ENCODE measurements around the gene SF3B4.

Gene SF3B4

GRCh38 chr1:149933208-149933607, 5.6 kb upstream of the SF3B4 start:
- no peak for DNase-seq (ENCODE audit: low read depth)

GRCh38 chr1:149932474-149932873, 4.9 kb upstream of the SF3B4 start:
- no peak for DNase-seq (ENCODE audit: low read depth)

GRCh38 chr1:149931212-149931790, 3.7 kb upstream of the SF3B4 start:
- no peak for DNase-seq (ENCODE audit: low read depth)

GRCh38 chr1:149929856-149930255, 2.3 kb upstream of the SF3B4 start:
- no peak for DNase-seq (ENCODE audit: low read depth)

GRCh38 chr1:149928401-149928724, 760 bp upstream of the SF3B4 start:
- DNase-seq (ENCODE audit: low read depth): no peak

GRCh38 chr1:149927056-149927562, 494 bp downstream of the SF3B4 start:
- no peak for DNase-seq (ENCODE audit: low read depth)

GRCh38 chr1:149926296-149926695, 1.3 kb downstream of the SF3B4 start:
- no peak for DNase-seq (ENCODE audit: low read depth)

- no peak for DNase-seq (ENCODE audit: low read depth)
Measured at GRCh38 chr1:149925751-149926150, 1.9 kb downstream of the SF3B4 start.

GRCh38 chr1:149925345-149925744, 2.3 kb downstream of the SF3B4 start:
- no peak for DNase-seq (ENCODE audit: low read depth)

- DNase-seq (ENCODE audit: low read depth): no peak
Measured at GRCh38 chr1:149923626-149924025, 4.0 kb downstream of the SF3B4 start.

- DNase-seq (ENCODE audit: low read depth): peak; percentile 28
Measured at GRCh38 chr1:149917571-149918144, 9.9 kb downstream of the SF3B4 start, which contains the start of gene SV2A. TSS of gene SV2A (minus strand) at chr1:149917844. CDS start at chr1:149913840, 4,004 bp downstream.

- DNase-seq (ENCODE audit: low read depth): no peak
Measured at GRCh38 chr1:149916898-149917252, 10.7 kb downstream of the SF3B4 start.

- no peak for DNase-seq (ENCODE audit: low read depth)
Measured at GRCh38 chr1:149916193-149916897, 11.3 kb downstream of the SF3B4 start.

GRCh38 chr1:149915429-149916192, 12.0 kb downstream of the SF3B4 start:
- DNase-seq (ENCODE audit: low read depth): no peak

GRCh38 chr1:149914545-149914944, 13.1 kb downstream of the SF3B4 start:
- no peak for DNase-seq (ENCODE audit: low read depth)

GRCh38 chr1:149906570-149907075, 21.0 kb downstream of the SF3B4 start:
- DNase-seq (ENCODE audit: low read depth): no peak

- DNase-seq (ENCODE audit: low read depth): no peak
Measured at GRCh38 chr1:149903836-149904491, 23.6 kb downstream of the SF3B4 start.

GRCh38 chr1:149899460-149900284, 27.9 kb downstream of the SF3B4 start, which contains the start of gene BOLA1:
TSS of gene BOLA1 (plus strand) at chr1:149899568. CDS start at chr1:149900060, 492 bp downstream.
- DNase-seq (ENCODE audit: low read depth): peak; percentile 70

GRCh38 chr1:149896575-149896974, 31.0 kb downstream of the SF3B4 start:
- DNase-seq (ENCODE audit: low read depth): no peak

GRCh38 chr1:149888999-149889289, 38.7 kb downstream of the SF3B4 start:
- DNase-seq (ENCODE audit: low read depth): no peak
